ENCODE results near the gene CDC16.
"Not testable (repeated sequence)": the region's sequence is repeated elsewhere in the genome, so short reads cannot be mapped to it uniquely, and the experiment has no call there.

CDC16 gene

GRCh38 chr13:114228176-114228575 lies 6.5 kb upstream of the CDC16 start:
- DNase-seq (no peak), ATAC-seq (no peak)

- ATAC-seq (no peak), DNase-seq (no peak)
Measured at GRCh38 chr13:114229506-114229905, 5.2 kb upstream of the CDC16 start.

- no peak for ATAC-seq
- no peak for DNase-seq
Measured at GRCh38 chr13:114230117-114230516, 4.6 kb upstream of the CDC16 start.

- no peak for DNase-seq
- ATAC-seq, result no peak
Measured at GRCh38 chr13:114230575-114230974, 4.1 kb upstream of the CDC16 start.

GRCh38 chr13:114231886-114232285 lies 2.8 kb upstream of the CDC16 start:
- ATAC-seq, result no peak

GRCh38 chr13:114234266-114234644 lies 442 bp upstream of the CDC16 start:
- DNase-seq (no peak), ATAC-seq (no peak)

More at GRCh38 chr13:114231886-114232285, 2.8 kb upstream of the CDC16 start:
- no peak for DNase-seq

GRCh38 chr13:114235697-114236096 lies 1.0 kb downstream of the CDC16 start:
- DNase-seq (no peak), ATAC-seq (no peak)

- no peak for DNase-seq
- no peak for ATAC-seq
Measured at GRCh38 chr13:114236227-114236626, 1.5 kb downstream of the CDC16 start.

GRCh38 chr13:114237415-114238112 lies 2.9 kb downstream of the CDC16 start:
- DNase-seq (no peak), ATAC-seq (no peak)

- DNase-seq (no peak), ATAC-seq (no peak)
Measured at GRCh38 chr13:114241918-114242317, 7.2 kb downstream of the CDC16 start.

- no peak for DNase-seq
Measured at GRCh38 chr13:114243971-114244370, 9.3 kb downstream of the CDC16 start.

GRCh38 chr13:114244637-114245036 lies 9.9 kb downstream of the CDC16 start:
- ATAC-seq (no peak), DNase-seq (no peak)

More at GRCh38 chr13:114243971-114244370, 9.3 kb downstream of the CDC16 start:
- ATAC-seq, result no peak

- DNase-seq, result no peak
- no peak for ATAC-seq
Measured at GRCh38 chr13:114248011-114248410, 13.3 kb downstream of the CDC16 start.

GRCh38 chr13:114249077-114249476 lies 14.4 kb downstream of the CDC16 start:
- DNase-seq (no peak), ATAC-seq (no peak)

GRCh38 chr13:114251639-114252440 lies 17.1 kb downstream of the CDC16 start:
- ATAC-seq, DNase-seq: not testable (repeated sequence)

- DNase-seq, result no peak
- no peak for ATAC-seq
Measured at GRCh38 chr13:114256547-114256946, 21.9 kb downstream of the CDC16 start.

- ATAC-seq (no peak), DNase-seq (no peak)
Measured at GRCh38 chr13:114257014-114257413, 22.3 kb downstream of the CDC16 start.

- DNase-seq (no peak), ATAC-seq (no peak)
Measured at GRCh38 chr13:114258589-114258988, 23.9 kb downstream of the CDC16 start.

GRCh38 chr13:114259374-114259773 lies 24.7 kb downstream of the CDC16 start:
- ATAC-seq (no peak), DNase-seq (no peak)

GRCh38 chr13:114259974-114260373 lies 25.3 kb downstream of the CDC16 start:
- DNase-seq (no peak), ATAC-seq (no peak)

GRCh38 chr13:114260814-114261213 lies 26.1 kb downstream of the CDC16 start:
- DNase-seq, result no peak
- ATAC-seq, result no peak

GRCh38 chr13:114261328-114261965 lies 26.8 kb downstream of the CDC16 start:
- ATAC-seq, result no peak

GRCh38 chr13:114263578-114263977 lies 28.9 kb downstream of the CDC16 start:
- no peak for DNase-seq
- peak; percentile 16 for ATAC-seq

More at GRCh38 chr13:114261328-114261965, 26.8 kb downstream of the CDC16 start:
- no peak for DNase-seq

Measured in stimulated activated naive CD8-positive, alpha-beta T cell treated with anti-CD3 and anti-CD28 coated beads, Interleukin-15, Interleukin-2, amounts not matched to agents 100 U/mL and 50 U/mL, for 24 hours (primary cell).